Activated CD8-positive, alpha-beta memory T cell treated with anti-CD3 and anti-CD28 coated beads, Interleukin-2, amount 50 U/mL, for 24 hours (primary cell): ENCODE results near the gene CDH12.
"Not testable (repeated sequence)": the region's sequence is repeated elsewhere in the genome, so short reads cannot be mapped to it uniquely, and the experiment has no call there.

Experiments
- DNase-seq: peaks from one replicate; pipeline ENCODE4 v3.0.0-alpha.2; 2020; ENCODE audit errors: extremely low read depth

CDH12 gene

GRCh38 chr5:22852807-22853660 lies at the start of gene CDH12:
Gene CDH12 (minus strand): TSS chr5:22853344.
- DNase-seq, result no peak

- DNase-seq, result no peak
These were observed 48.7 kb upstream of the CDH12 start for GRCh38 chr5:22901885-22902284.

- DNase-seq, result no peak
These were observed 47.7 kb upstream of the CDH12 start for GRCh38 chr5:22900801-22901310.

- no peak for DNase-seq
These were observed 46.2 kb upstream of the CDH12 start for GRCh38 chr5:22899341-22899740.

- no peak for DNase-seq
These were observed 43.0 kb upstream of the CDH12 start for GRCh38 chr5:22896152-22896551.

GRCh38 chr5:22892441-22892840 lies 39.3 kb upstream of the CDH12 start:
- no peak for DNase-seq

- no peak for DNase-seq
These were observed 36.6 kb upstream of the CDH12 start for GRCh38 chr5:22889720-22890119.

- no peak for DNase-seq
These were observed 34.4 kb upstream of the CDH12 start for GRCh38 chr5:22887566-22887965.

GRCh38 chr5:22858911-22859310 lies 5.8 kb upstream of the CDH12 start:
- not testable (repeated sequence) for DNase-seq

- DNase-seq, result no peak
These were observed 2.7 kb upstream of the CDH12 start for GRCh38 chr5:22855824-22856223.

GRCh38 chr5:22850981-22851380 lies 2.2 kb downstream of the CDH12 start:
- no peak for DNase-seq

GRCh38 chr5:22846693-22847092 lies 6.5 kb downstream of the CDH12 start:
- no peak for DNase-seq

GRCh38 chr5:22844636-22845035 lies 8.5 kb downstream of the CDH12 start:
- DNase-seq, result no peak

GRCh38 chr5:22844155-22844554 lies 9.0 kb downstream of the CDH12 start:
- DNase-seq, result no peak

GRCh38 chr5:22842574-22842973 lies 10.6 kb downstream of the CDH12 start:
- DNase-seq, result no peak

GRCh38 chr5:22837803-22838202 lies 15.3 kb downstream of the CDH12 start:
- no peak for DNase-seq

GRCh38 chr5:22835686-22836085 lies 17.5 kb downstream of the CDH12 start:
- no peak for DNase-seq

GRCh38 chr5:22793463-22793862 lies 59.7 kb downstream of the CDH12 start:
- no peak for DNase-seq

GRCh38 chr5:22787807-22788206 lies 65.3 kb downstream of the CDH12 start:
- DNase-seq, result no peak

GRCh38 chr5:22787398-22787797 lies 65.7 kb downstream of the CDH12 start:
- no peak for DNase-seq

GRCh38 chr5:22780756-22781155 lies 72.4 kb downstream of the CDH12 start:
- DNase-seq, result no peak

GRCh38 chr5:22779499-22779898 lies 73.6 kb downstream of the CDH12 start:
- no peak for DNase-seq

GRCh38 chr5:22776285-22776684 lies 76.9 kb downstream of the CDH12 start:
- DNase-seq, result no peak

- DNase-seq, result not testable (repeated sequence)
These were observed 78.9 kb downstream of the CDH12 start for GRCh38 chr5:22774214-22774613.
